IMR-90 (cell line): ENCODE data around the gene PMS1. TPM values are rescaled to one million over a fixed set of nuclear protein-coding genes. Genes with fewer than 3 reads are reported as not detected.
"Not testable (repeated sequence)": the region's sequence is repeated elsewhere in the genome, so short reads cannot be mapped to it uniquely, and the experiment has no call there.

ENCODE experiments used
- ATAC-seq: fragments of 200-7000 bp; cut with Tn5 transposase; 2 replicates; pipeline ENCODE4 v1.9.1; 2020; ENCODE audit warnings: low read depth, mild to moderate bottlenecking, moderate library complexity
- BruUV-seq: library from RNA; stranded (reverse); fragments of 400-500 nt; replicated peaks from 2 replicates; lab custom pipeline; 2021; lab: Mats Ljungman, UMichigan
- CTCF ChIA-PET: fragments of 300-600 bp; formaldehyde crosslinking; extraction: SDS; loops from one replicate; lab custom pipeline; 2021; ENCODE audit warnings: antibody characterized with exemption; lab: Yijun Ruan, JAX
- POLR2A ChIA-PET: fragments of 300-600 bp; sonication (Branson Sonifier 250); formaldehyde crosslinking; loops from one replicate; lab custom pipeline; 2022; ENCODE audit warnings: antibody characterized with exemption; ENCODE audit not compliant: unreplicated experiment; lab: Charles Lee
- DNase-seq: peaks from one replicate; pipeline ENCODE4 v3.0.0; 2013
- H2AFZ ChIP-seq: replicated peaks from 2 replicates; pipeline ENCODE3; 2013; ENCODE audit warnings: low read length, mild to moderate bottlenecking; ENCODE audit not compliant: poor library complexity
- H2AK5ac ChIP-seq: 2 replicates; pipeline ENCODE4 v1.6.1; 2013; ENCODE audit warnings: low read depth, low read length, inconsistent platforms
- H2AK9ac ChIP-seq: replicated peaks from 2 replicates; pipeline ENCODE3; 2013; ENCODE audit warnings: mild to moderate bottlenecking, low read depth, low read length, moderate library complexity; ENCODE audit not compliant: poor library complexity
- H2BK120ac ChIP-seq: 2 replicates; pipeline ENCODE4 v1.6.1; 2013; ENCODE audit warnings: low read depth, low read length, inconsistent platforms
- H2BK15ac ChIP-seq: 3 replicates; pipeline ENCODE4 v1.6.1; 2013; ENCODE audit warnings: low read depth, low read length, inconsistent platforms
- H2BK20ac ChIP-seq: 2 replicates; pipeline ENCODE4 v1.6.1; 2013; ENCODE audit warnings: low read depth, mild to moderate bottlenecking, inconsistent platforms, low read length, moderate library complexity
- H2BK5ac ChIP-seq: 2 replicates; pipeline ENCODE4 v1.6.1; 2013; ENCODE audit warnings: mild to moderate bottlenecking, low read depth, low read length, inconsistent platforms; ENCODE audit not compliant: poor library complexity, severe bottlenecking
- H3K14ac ChIP-seq: replicated peaks from 2 replicates; pipeline ENCODE4 v1.6.1; 2013; ENCODE audit warnings: low read depth, low read length, inconsistent platforms
- H3K18ac ChIP-seq: 2 replicates; pipeline ENCODE4 v1.6.1; 2013; ENCODE audit warnings: low read depth, low read length, control low read depth
- H3K23ac ChIP-seq: 2 replicates; pipeline ENCODE4 v1.6.1; 2013; ENCODE audit warnings: low read depth, low read length, inconsistent platforms
- H3K27ac ChIP-seq: 2 replicates; pipeline ENCODE4 v1.5.1; 2013; ENCODE audit warnings: mild to moderate bottlenecking, control low read depth, low read length; ENCODE audit not compliant: insufficient read depth
- H3K27me3 ChIP-seq: 2 replicates; pipeline ENCODE4 v1.6.1; 2013; ENCODE audit warnings: low read length; ENCODE audit not compliant: control insufficient read depth, insufficient read depth
- H3K36me3 ChIP-seq: 2 replicates; pipeline ENCODE4 v1.6.1; 2013; ENCODE audit warnings: low read length, mixed read lengths; ENCODE audit not compliant: control insufficient read depth, insufficient read depth
- H3K4ac ChIP-seq: 2 replicates; pipeline ENCODE4 v1.6.1; 2013; ENCODE audit warnings: low read depth, low read length, inconsistent platforms
- H3K4me1 ChIP-seq: 2 replicates; pipeline ENCODE4 v1.6.1; 2013; ENCODE audit warnings: low read length, mixed read lengths; ENCODE audit not compliant: control insufficient read depth, insufficient read depth
- H3K4me2 ChIP-seq: 2 replicates; pipeline ENCODE4 v1.6.1; 2013; ENCODE audit warnings: low read depth, mild to moderate bottlenecking, control low read depth, low read length, moderate library complexity
- H3K4me3 ChIP-seq: 2 replicates; pipeline ENCODE4 v1.5.1; 2013; ENCODE audit warnings: low read depth, mild to moderate bottlenecking, control low read depth, low read length, moderate library complexity; ENCODE audit not compliant: insufficient read depth
- H3K56ac ChIP-seq: 2 replicates; pipeline ENCODE4 v1.6.1; 2013; ENCODE audit warnings: low read length, inconsistent platforms; ENCODE audit not compliant: insufficient read depth; ENCODE audit errors: extremely low read depth
- H3K79me1 ChIP-seq, 2 experiments: 2 replicates each; pipeline ENCODE4 v1.6.1; 2013; ENCODE audit warnings: low read length in 2 of 2, inconsistent platforms in 1 of 2, low read depth in 1 of 2
- H3K9ac ChIP-seq: 2 replicates; pipeline ENCODE4 v1.6.1; 2013; ENCODE audit warnings: low read depth, low read length, control low read depth
- H3K9me1 ChIP-seq: 2 replicates; pipeline ENCODE4 v1.6.1; 2013; ENCODE audit warnings: low read length, inconsistent platforms; ENCODE audit not compliant: insufficient read depth
- H3K9me3 ChIP-seq: 2 replicates; pipeline ENCODE4 v1.6.1; 2013; ENCODE audit warnings: low read length; ENCODE audit not compliant: control insufficient read depth, insufficient read depth
- H4K20me1 ChIP-seq: 2 replicates; pipeline ENCODE4 v1.6.1; 2013; ENCODE audit warnings: low read length, inconsistent platforms; ENCODE audit not compliant: insufficient read depth
- H4K5ac ChIP-seq: 2 replicates; pipeline ENCODE4 v1.6.1; 2013; ENCODE audit warnings: mild to moderate bottlenecking, low read depth, low read length, control low read depth
- H4K8ac ChIP-seq, 2 experiments: 2 replicates each; pipeline ENCODE4 v1.6.1; 2013; ENCODE audit warnings: low read depth in 2 of 2, low read length in 2 of 2, control low read depth in 1 of 2, inconsistent platforms in 1 of 2
- H4K91ac ChIP-seq: 2 replicates; pipeline ENCODE4 v1.6.1; 2013; ENCODE audit warnings: low read depth, low read length, inconsistent platforms; ENCODE audit not compliant: insufficient read depth
- WGBS, 2 experiments: methylation state at CpG; one replicate each; pipeline versions ENCODE4 v1.1.5 to v1.1.7; 2013; ENCODE audit warnings: missing lambda C conversion rate in 2 of 2; ENCODE audit not compliant: insufficient read length in 1 of 2; ENCODE audit errors: extremely low coverage in 2 of 2; 5-methylcytosine and 5-hydroxymethylcytosine counted together
- dilution Hi-C: fragments of 300-500 bp; cut with HindIII; formaldehyde crosslinking; loops from one replicate; pipeline ENCODE4 v1.14.3; 2018; ENCODE audit warnings: low sequenced_read_pairs; ENCODE audit not compliant: unreplicated experiment
- in situ Hi-C: fragments of 300-500 bp; cut with MboI; formaldehyde crosslinking; loops from 3 replicates; pipeline ENCODE4 v1.14.3; 2019; ENCODE audit warnings: low sequenced_read_pairs, inconsistent platforms, mixed read lengths
- intact Hi-C: fragments of 100-400 bp; cut with micrococcal nuclease; formaldehyde crosslinking; loops from 2 replicates; pipeline ENCODE4 v1.10.0; 2022
- polyA plus RNA-seq, 3 experiments: library from polyadenylated mRNA; depleted of rRNA; stranded (reverse); fragments of >200 nt; gene quantifications; 2 replicates each; pipeline ENCODE4 v1.2.3, GENCODE V29; 2012; ENCODE audit warnings: low replicate concordance in 1 of 3
- total RNA-seq: library from RNA; depleted of rRNA; stranded (reverse); fragments of >200 nt; gene quantifications from 2 replicates; pipeline ENCODE4 v1.2.3, GENCODE V29; 2012

PMS1 gene
- total and polyA plus RNA-seq, 2 of the 4 experiments (the other 2 are of a cell fraction): 8.1 to 10.6 TPM

- H2AK9ac ChIP-seq, H2AK5ac ChIP-seq, H3K4me2 ChIP-seq, ATAC-seq, H3K9me1 ChIP-seq, H3K56ac ChIP-seq, intact Hi-C loops, H2BK15ac ChIP-seq, H2AFZ ChIP-seq, H4K20me1 ChIP-seq, in situ Hi-C loops, H2BK20ac ChIP-seq, H3K9ac ChIP-seq, DNase-seq, dilution Hi-C loops, H4K91ac ChIP-seq, BruUV-seq, POLR2A ChIA-PET, H3K18ac ChIP-seq, CTCF ChIA-PET, H2BK5ac ChIP-seq, H2BK120ac ChIP-seq, H4K5ac ChIP-seq, H3K9me3 ChIP-seq, H3K23ac ChIP-seq, H3K27ac ChIP-seq, H3K79me1 ChIP-seq, H3K27me3 ChIP-seq, H3K36me3 ChIP-seq, H3K14ac ChIP-seq, H3K4me3 ChIP-seq, H4K8ac ChIP-seq, H3K4ac ChIP-seq, H3K4me1 ChIP-seq: not testable (repeated sequence)
- WGBS, 2 experiments: 53% methylated on average over 3 of the region's 7 CpGs; no CpG with 5 or more reads in 1 of the 2 experiments
Observed at GRCh38 chr2:189892546-189893294, 108.5 kb downstream of the PMS1 start.
